ENCODE data around the gene DGKD.
"Not testable (repeated sequence)": the region's sequence is repeated elsewhere in the genome, so short reads cannot be mapped to it uniquely, and the experiment has no call there.

The DGKD gene

GRCh38 chr2:233389601-233390125 is 35.4 kb downstream of the DGKD start:
- peaks cover 3 to 25% of the 10 kb centered on the region in 2 donors for H3K36me3 ChIP-seq (ENCODE audit: control insufficient read depth in 1 of 2, insufficient read depth in 2 of 2, low read length in 2 of 2)
- H3K9me3 ChIP-seq (ENCODE audit: control insufficient read depth in 1 of 2, low read length in 2 of 2), result no peaks in the 10 kb centered on the region
- no peaks in the 10 kb centered on the region for H3K27me3 ChIP-seq (ENCODE audit: control insufficient read depth in 1 of 2, insufficient read depth in 2 of 2, low read length in 2 of 2)
- H3K4me1 ChIP-seq (ENCODE audit: control insufficient read depth in 1 of 2, insufficient read depth in 2 of 2, low read length in 2 of 2), result peaks cover 11 to 21% of the 10 kb centered on the region in 2 donors
- no peak overlapping the region for H3K4me3 ChIP-seq (ENCODE audit: low read depth in 1 of 2, low read length in 2 of 2)
- no peak overlapping the region for H3K27ac ChIP-seq (ENCODE audit: low read depth, low read length)
- H3K9ac ChIP-seq (ENCODE audit: low read depth in 1 of 2, low read length in 2 of 2), result no peak overlapping the region

GRCh38 chr2:233395687-233396086 is 41.4 kb downstream of the DGKD start:
- Histone ChIP-seq H3K36me3 (ENCODE audit: control insufficient read depth in 1 of 2, insufficient read depth in 2 of 2, low read length in 2 of 2) (peaks cover 4 to 36% of the 10 kb centered on the region in 2 donors), H3K4me1 (ENCODE audit: control insufficient read depth in 1 of 2, insufficient read depth in 2 of 2, low read length in 2 of 2) (peaks cover 0 to 7% of the 10 kb centered on the region in 2 donors), H3K27ac (ENCODE audit: low read depth, low read length) (no peak overlapping the region), H3K27me3 (ENCODE audit: control insufficient read depth in 1 of 2, insufficient read depth in 2 of 2, low read length in 2 of 2) (no peaks in the 10 kb centered on the region), H3K4me3 (ENCODE audit: low read depth in 1 of 2, low read length in 2 of 2) (no peak overlapping the region), H3K9me3 (ENCODE audit: control insufficient read depth in 1 of 2, low read length in 2 of 2) (no peaks in the 10 kb centered on the region), H3K9ac (ENCODE audit: low read depth in 1 of 2, low read length in 2 of 2) (no peak overlapping the region)

GRCh38 chr2:233396726-233397665 is 42.7 kb downstream of the DGKD start:
- H3K27ac ChIP-seq (ENCODE audit: low read depth, low read length); H3K4me3 ChIP-seq (ENCODE audit: low read depth in 1 of 2, low read length in 2 of 2); H3K9me3 ChIP-seq (ENCODE audit: control insufficient read depth in 1 of 2, low read length in 2 of 2); H3K27me3 ChIP-seq (ENCODE audit: control insufficient read depth in 1 of 2, insufficient read depth in 2 of 2, low read length in 2 of 2); H3K4me1 ChIP-seq (ENCODE audit: control insufficient read depth in 1 of 2, insufficient read depth in 2 of 2, low read length in 2 of 2); H3K9ac ChIP-seq (ENCODE audit: low read depth in 1 of 2, low read length in 2 of 2): not testable (repeated sequence)
- peaks cover 7 to 35% of the 10 kb centered on the region in 2 donors for H3K36me3 ChIP-seq (ENCODE audit: control insufficient read depth in 1 of 2, insufficient read depth in 2 of 2, low read length in 2 of 2)

GRCh38 chr2:233399306-233400225 is 45.3 kb downstream of the DGKD start:
- no peak overlapping the region for H3K9ac ChIP-seq (ENCODE audit: low read depth in 1 of 2, low read length in 2 of 2)
- H3K27me3 ChIP-seq (ENCODE audit: control insufficient read depth in 1 of 2, insufficient read depth in 2 of 2, low read length in 2 of 2), result no peaks in the 10 kb centered on the region
- H3K27ac ChIP-seq (ENCODE audit: low read depth, low read length), result no peak overlapping the region
- H3K9me3 ChIP-seq (ENCODE audit: control insufficient read depth in 1 of 2, low read length in 2 of 2), result no peaks in the 10 kb centered on the region
- H3K4me1 ChIP-seq (ENCODE audit: control insufficient read depth in 1 of 2, insufficient read depth in 2 of 2, low read length in 2 of 2), result peaks cover 17 to 25% of the 10 kb centered on the region in 2 donors
- H3K36me3 ChIP-seq (ENCODE audit: control insufficient read depth in 1 of 2, insufficient read depth in 2 of 2, low read length in 2 of 2), result peaks cover 11 to 34% of the 10 kb centered on the region in 2 donors
- H3K4me3 ChIP-seq (ENCODE audit: low read depth in 1 of 2, low read length in 2 of 2), result no peak overlapping the region

DNA sequence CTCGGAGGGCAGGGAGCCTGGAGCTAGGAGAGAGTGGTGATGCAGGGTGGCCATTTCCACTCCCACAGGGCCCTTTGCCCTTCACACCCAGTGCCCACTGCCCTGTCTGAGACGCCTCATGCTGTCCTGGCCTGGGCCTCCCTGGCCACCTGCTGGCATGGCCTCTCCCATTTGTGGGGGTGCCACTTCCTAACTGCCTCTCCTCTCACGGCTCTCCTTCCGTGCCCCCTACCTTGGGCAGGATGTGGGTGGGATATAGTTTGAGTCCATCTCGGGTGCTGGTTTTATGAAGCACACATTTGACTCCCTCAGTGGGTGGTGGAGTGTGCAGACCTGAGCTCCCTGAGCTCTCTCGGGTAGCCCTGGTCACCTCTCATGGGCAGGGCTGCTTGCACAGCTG is 46.0 kb downstream of the DGKD start:
- Histone ChIP-seq H3K36me3 (ENCODE audit: control insufficient read depth in 1 of 2, insufficient read depth in 2 of 2, low read length in 2 of 2) (peaks cover 13 to 32% of the 10 kb centered on the region in 2 donors), H3K4me3 (ENCODE audit: low read depth in 1 of 2, low read length in 2 of 2) (no peak overlapping the region), H3K4me1 (ENCODE audit: control insufficient read depth in 1 of 2, insufficient read depth in 2 of 2, low read length in 2 of 2) (peaks cover 19 to 25% of the 10 kb centered on the region in 2 donors), H3K27me3 (ENCODE audit: control insufficient read depth in 1 of 2, insufficient read depth in 2 of 2, low read length in 2 of 2) (no peaks in the 10 kb centered on the region), H3K9ac (ENCODE audit: low read depth in 1 of 2, low read length in 2 of 2) (no peak overlapping the region), H3K9me3 (ENCODE audit: control insufficient read depth in 1 of 2, low read length in 2 of 2) (no peaks in the 10 kb centered on the region), H3K27ac (ENCODE audit: low read depth, low read length) (no peak overlapping the region)

- no peaks in the 10 kb centered on the region for H3K9me3 ChIP-seq (ENCODE audit: control insufficient read depth in 1 of 2, low read length in 2 of 2)
- peaks cover 19 to 25% of the 10 kb centered on the region in 2 donors for H3K4me1 ChIP-seq (ENCODE audit: control insufficient read depth in 1 of 2, insufficient read depth in 2 of 2, low read length in 2 of 2)
- H3K36me3 ChIP-seq (ENCODE audit: control insufficient read depth in 1 of 2, insufficient read depth in 2 of 2, low read length in 2 of 2), result peaks cover 13 to 36% of the 10 kb centered on the region in 2 donors
- no peak overlapping the region for H3K4me3 ChIP-seq (ENCODE audit: low read depth in 1 of 2, low read length in 2 of 2)
- no peak overlapping the region for H3K27ac ChIP-seq (ENCODE audit: low read depth, low read length)
- H3K9ac ChIP-seq (ENCODE audit: low read depth in 1 of 2, low read length in 2 of 2), result no peak overlapping the region
- H3K27me3 ChIP-seq (ENCODE audit: control insufficient read depth in 1 of 2, insufficient read depth in 2 of 2, low read length in 2 of 2), result no peaks in the 10 kb centered on the region
Measured at GRCh38 chr2:233400961-233401360, 46.7 kb downstream of the DGKD start.

DNA sequence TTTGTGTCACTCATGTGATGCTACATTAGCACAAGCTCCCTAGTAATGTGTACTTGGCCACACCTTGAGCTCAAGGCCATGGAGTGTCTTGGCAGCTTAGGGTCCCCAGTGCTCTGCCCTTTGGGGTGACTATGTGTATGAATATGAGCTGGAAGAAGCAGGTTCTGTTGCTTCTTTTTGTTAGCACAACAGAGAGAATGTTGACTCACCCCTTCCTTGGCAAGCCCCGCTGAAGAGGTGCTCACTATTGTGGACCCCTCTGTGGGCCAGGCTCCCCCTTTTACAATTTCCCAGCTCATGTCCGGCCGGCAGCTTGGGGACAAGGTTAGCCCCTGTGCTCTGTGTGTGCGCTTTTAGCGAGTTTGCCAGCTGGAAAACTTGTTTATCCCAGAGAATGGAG is 48.1 kb downstream of the DGKD start:
- Histone ChIP-seq H3K27ac (ENCODE audit: low read depth, low read length) (no peak overlapping the region), H3K36me3 (ENCODE audit: control insufficient read depth in 1 of 2, insufficient read depth in 2 of 2, low read length in 2 of 2) (peaks cover 9 to 35% of the 10 kb centered on the region in 2 donors), H3K4me1 (ENCODE audit: control insufficient read depth in 1 of 2, insufficient read depth in 2 of 2, low read length in 2 of 2) (peaks cover 19 to 25% of the 10 kb centered on the region in 2 donors), H3K9me3 (ENCODE audit: control insufficient read depth in 1 of 2, low read length in 2 of 2) (no peaks in the 10 kb centered on the region), H3K27me3 (ENCODE audit: control insufficient read depth in 1 of 2, insufficient read depth in 2 of 2, low read length in 2 of 2) (no peaks in the 10 kb centered on the region), H3K4me3 (ENCODE audit: low read depth in 1 of 2, low read length in 2 of 2) (peak overlapping the region in 1 of 2 donors; percentile 11), H3K9ac (ENCODE audit: low read depth in 1 of 2, low read length in 2 of 2) (peak overlapping the region in 1 of 2 donors; percentile 57)

- peak overlapping the region in 1 of 2 donors; percentile 11 for H3K4me3 ChIP-seq (ENCODE audit: low read depth in 1 of 2, low read length in 2 of 2)
- peaks cover 9 to 35% of the 10 kb centered on the region in 2 donors for H3K36me3 ChIP-seq (ENCODE audit: control insufficient read depth in 1 of 2, insufficient read depth in 2 of 2, low read length in 2 of 2)
- peaks cover 19 to 25% of the 10 kb centered on the region in 2 donors for H3K4me1 ChIP-seq (ENCODE audit: control insufficient read depth in 1 of 2, insufficient read depth in 2 of 2, low read length in 2 of 2)
- no peak overlapping the region for H3K27ac ChIP-seq (ENCODE audit: low read depth, low read length)
- no peaks in the 10 kb centered on the region for H3K9me3 ChIP-seq (ENCODE audit: control insufficient read depth in 1 of 2, low read length in 2 of 2)
- no peaks in the 10 kb centered on the region for H3K27me3 ChIP-seq (ENCODE audit: control insufficient read depth in 1 of 2, insufficient read depth in 2 of 2, low read length in 2 of 2)
- H3K9ac ChIP-seq (ENCODE audit: low read depth in 1 of 2, low read length in 2 of 2), result peak overlapping the region in 1 of 2 donors; percentile 57
Measured at GRCh38 chr2:233402789-233403188, 48.5 kb downstream of the DGKD start.

- Histone ChIP-seq H3K27ac (ENCODE audit: low read depth, low read length) (no peak overlapping the region), H3K4me3 (ENCODE audit: low read depth in 1 of 2, low read length in 2 of 2) (no peak overlapping the region), H3K36me3 (ENCODE audit: control insufficient read depth in 1 of 2, insufficient read depth in 2 of 2, low read length in 2 of 2) (peaks cover 9 to 32% of the 10 kb centered on the region in 2 donors), H3K9me3 (ENCODE audit: control insufficient read depth in 1 of 2, low read length in 2 of 2) (no peaks in the 10 kb centered on the region), H3K9ac (ENCODE audit: low read depth in 1 of 2, low read length in 2 of 2) (no peak overlapping the region), H3K4me1 (ENCODE audit: control insufficient read depth in 1 of 2, insufficient read depth in 2 of 2, low read length in 2 of 2) (peaks cover 31 to 37% of the 10 kb centered on the region in 2 donors), H3K27me3 (ENCODE audit: control insufficient read depth in 1 of 2, insufficient read depth in 2 of 2, low read length in 2 of 2) (no peaks in the 10 kb centered on the region)
Measured at GRCh38 chr2:233404222-233404621, 49.9 kb downstream of the DGKD start.
